ENCODE results near the gene DDX54. TPM values are rescaled to one million over a fixed set of nuclear protein-coding genes. Genes with fewer than 3 reads are reported as not detected.

DDX54 gene
- total RNA-seq, 8 experiments from 2014 or later: 19.2 to 57.8 (median 36.7) TPM

- in situ Hi-C loops (cut with MboI; ENCODE audit: low pct_unique_long_range_greater_than_20kb in 2 of 9, low sequenced_read_pairs in 9 of 9, unreplicated experiment in 9 of 9): no loop called here
- Histone ChIP-seq H3K27ac (no peak overlapping the region), H3K4me1 (replicated peaks in 1 of 2) (no peaks in the 10 kb centered on the region), H3K4me3 (no peak overlapping the region)
- no peak for ATAC-seq (replicated peaks in 6 of 8)
- 80 to 100% (median 97%) methylated on average over 1 to 12 of the region's 13 CpGs; no CpG with 5 or more reads in 5 of the 10 experiments for WGBS, 10 experiments
Observed at GRCh38 chr12:113195598-113195997, 10.3 kb upstream of the DDX54 start.

DNA sequence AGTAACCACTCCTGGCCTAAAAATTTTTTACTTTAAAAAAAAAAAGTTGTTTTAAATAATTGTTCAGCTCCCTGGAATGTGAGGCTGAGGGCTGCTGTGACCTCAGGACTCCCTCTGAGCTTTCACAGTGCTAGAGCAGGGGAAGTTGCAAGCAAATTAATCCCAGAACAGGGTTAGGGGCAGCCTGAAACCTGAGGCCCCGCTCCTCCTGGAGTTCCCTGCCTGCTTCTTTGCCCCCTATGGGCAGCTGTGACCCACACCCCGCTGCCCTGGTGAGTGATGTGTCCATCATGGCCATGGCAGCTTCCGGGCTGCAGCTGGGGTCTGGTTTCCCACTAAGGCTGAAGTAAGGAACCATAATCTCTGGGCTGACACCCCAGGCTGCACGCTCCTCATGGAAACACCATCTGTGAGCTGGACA, 9.7 kb upstream of the DDX54 start:
- H3K4me3 ChIP-seq: no peak overlapping the region
- no peaks in the 10 kb centered on the region for H3K4me1 ChIP-seq (replicated peaks in 1 of 2)
- no peak for ATAC-seq (replicated peaks in 6 of 8)
- in situ Hi-C loops (cut with MboI; ENCODE audit: low pct_unique_long_range_greater_than_20kb in 2 of 9, low sequenced_read_pairs in 9 of 9, unreplicated experiment in 9 of 9): no loop called here
- WGBS, 10 experiments: 43 to 100% (median 49%) methylated on average over 1 to 4 of the region's 4 CpGs; no CpG with 5 or more reads in 5 of the 10 experiments
- H3K27ac ChIP-seq: no peak overlapping the region

DNA sequence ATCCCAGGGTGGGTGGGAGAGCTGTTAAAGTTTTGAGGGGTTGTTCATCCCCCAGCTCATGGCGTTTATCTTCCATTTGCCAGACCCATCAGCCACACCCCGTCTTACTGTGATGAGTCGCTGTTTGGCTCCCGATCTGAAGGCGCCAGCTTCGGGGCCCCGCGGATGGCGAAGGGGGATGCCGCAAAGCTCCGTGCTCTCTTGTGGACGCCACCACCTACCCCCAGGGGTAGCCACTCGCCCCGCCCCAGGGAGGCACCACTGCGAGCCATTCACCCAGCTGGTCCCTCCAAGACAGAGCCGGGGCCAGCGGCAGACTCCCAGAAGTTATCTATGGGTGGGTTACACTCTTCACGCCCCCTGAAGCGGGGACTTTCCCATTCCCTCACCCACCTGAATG, 5.9 kb upstream of the DDX54 start:
- in situ Hi-C loops (cut with MboI; ENCODE audit: low pct_unique_long_range_greater_than_20kb in 2 of 9, low sequenced_read_pairs in 9 of 9, unreplicated experiment in 9 of 9): no loop called here
- 100% methylated on average over 2 to 3 of the region's 19 CpGs; no CpG with 5 or more reads in 7 of the 10 experiments for WGBS, 10 experiments
- ATAC-seq (replicated peaks in 6 of 8): peak in 1 of 8 experiments; percentile 2
- Histone ChIP-seq H3K4me1 (replicated peaks in 1 of 2) (peaks cover 3% of the 10 kb centered on the region in 2 donors), H3K4me3 (no peak overlapping the region), H3K27ac (no peak overlapping the region)

- Histone ChIP-seq H3K4me3 (no peak overlapping the region), H3K4me1 (replicated peaks in 1 of 2) (peaks cover 5 to 6% of the 10 kb centered on the region in 2 donors), H3K27ac (no peak overlapping the region)
- WGBS, 10 experiments: 20 to 90% (median 80%) methylated on average over 1 to 3 of the region's 4 CpGs; no CpG with 5 or more reads in 5 of the 10 experiments
- peak; percentile 6 to 87 (median 68) for ATAC-seq (replicated peaks in 6 of 8)
- in situ Hi-C loops (cut with MboI; ENCODE audit: low pct_unique_long_range_greater_than_20kb in 2 of 9, low sequenced_read_pairs in 9 of 9, unreplicated experiment in 9 of 9): no loop called here
Observed at GRCh38 chr12:113190761-113191160, 5.5 kb upstream of the DDX54 start.

- Histone ChIP-seq H3K27ac (no peak overlapping the region), H3K4me1 (replicated peaks in 1 of 2) (peaks cover 5 to 6% of the 10 kb centered on the region in 2 donors), H3K4me3 (no peak overlapping the region)
- in situ Hi-C loops (cut with MboI; ENCODE audit: low pct_unique_long_range_greater_than_20kb in 2 of 9, low sequenced_read_pairs in 9 of 9, unreplicated experiment in 9 of 9): no loop called here
- no peak for ATAC-seq (replicated peaks in 6 of 8)
- WGBS, 10 experiments: 94 to 100% (median 100%) methylated on average over 1 to 2 of the region's 2 CpGs; no CpG with 5 or more reads in 7 of the 10 experiments
Observed at GRCh38 chr12:113189361-113189760, 4.1 kb upstream of the DDX54 start.

- 57 to 100% (median 93%) methylated on average over 1 to 2 of the region's 16 CpGs; no CpG with 5 or more reads in 4 of the 10 experiments for WGBS, 10 experiments
- in situ Hi-C loops (cut with MboI; ENCODE audit: low pct_unique_long_range_greater_than_20kb in 2 of 9, low sequenced_read_pairs in 9 of 9, unreplicated experiment in 9 of 9): no loop called here
- ATAC-seq (replicated peaks in 6 of 8): no peak
- Histone ChIP-seq H3K4me3 (peak overlapping the region in 2 of 5 donors; percentile 87 to 97), H3K4me1 (replicated peaks in 1 of 2) (peaks cover 5 to 6% of the 10 kb centered on the region in 2 donors), H3K27ac (no peak overlapping the region)
Observed at GRCh38 chr12:113186666-113187325, 1.5 kb upstream of the DDX54 start.

- peak in 2 of 8 experiments; percentile 0 to 1 for ATAC-seq (replicated peaks in 6 of 8)
- in situ Hi-C loops (cut with MboI; ENCODE audit: low pct_unique_long_range_greater_than_20kb in 2 of 9, low sequenced_read_pairs in 9 of 9, unreplicated experiment in 9 of 9): no loop called here
- Histone ChIP-seq H3K4me3 (peak overlapping the region; percentile 87 to 97 (median 95)), H3K4me1 (replicated peaks in 1 of 2) (peaks cover 5 to 6% of the 10 kb centered on the region in 2 donors), H3K27ac (no peak overlapping the region)
- 0 to 67% (median 8%) methylated on average over 1 to 8 of the region's 11 CpGs; no CpG with 5 or more reads in 1 of the 10 experiments for WGBS, 10 experiments
Observed at GRCh38 chr12:113186033-113186365, 721 bp upstream of the DDX54 start.

DNA sequence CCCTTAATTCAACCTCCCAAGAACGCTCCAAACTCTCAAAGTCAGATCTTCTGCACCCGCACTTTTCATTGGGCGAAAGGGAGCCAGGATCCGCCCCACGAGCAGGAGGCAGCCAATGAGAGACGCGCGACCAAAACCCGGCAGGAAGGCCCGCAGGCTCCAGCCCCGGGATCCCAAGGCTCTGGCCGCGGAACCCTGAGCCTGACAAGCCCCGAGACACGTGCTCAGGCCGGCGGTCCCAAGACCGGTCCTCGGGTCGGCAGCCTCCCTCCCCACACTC, 438 bp downstream of the DDX54 start:
- 0% methylated on average over 2 to 8 of the region's 20 CpGs; no CpG with 5 or more reads in 7 of the 10 experiments for WGBS, 10 experiments
- peak overlapping the region; percentile 93 to 97 for H3K27ac ChIP-seq

GRCh38 chr12:113184098-113184899, 979 bp downstream of the DDX54 start:
- ATAC-seq (replicated peaks in 6 of 8): peak; percentile 4 to 59 (median 15)
- peak overlapping the region; percentile 87 to 97 (median 95) for H3K4me3 ChIP-seq
- H3K4me1 ChIP-seq (replicated peaks in 1 of 2): peaks cover 5 to 6% of the 10 kb centered on the region in 2 donors
- no peak overlapping the region for H3K27ac ChIP-seq
- 0 to 30% (median 4%) methylated on average over 2 to 20 of the region's 26 CpGs for WGBS, 10 experiments
- in situ Hi-C loops (cut with MboI; ENCODE audit: low pct_unique_long_range_greater_than_20kb in 2 of 9, low sequenced_read_pairs in 9 of 9, unreplicated experiment in 9 of 9): no loop called here

More for the DNA sequence above, 438 bp downstream of the DDX54 start:
- in situ Hi-C loops (cut with MboI; ENCODE audit: low pct_unique_long_range_greater_than_20kb in 2 of 9, low sequenced_read_pairs in 9 of 9, unreplicated experiment in 9 of 9): no loop called here
- Histone ChIP-seq H3K4me3 (peak overlapping the region; percentile 87 to 97 (median 95)), H3K4me1 (replicated peaks in 1 of 2) (peaks cover 5 to 6% of the 10 kb centered on the region in 2 donors)
- peak; percentile 74 to 88 (median 81) for ATAC-seq (replicated peaks in 6 of 8)

GRCh38 chr12:113183030-113183589, 2.2 kb downstream of the DDX54 start:
- H3K4me3 ChIP-seq: no peak overlapping the region
- in situ Hi-C loops (cut with MboI; ENCODE audit: low pct_unique_long_range_greater_than_20kb in 2 of 9, low sequenced_read_pairs in 9 of 9, unreplicated experiment in 9 of 9): no loop called here
- no peak overlapping the region for H3K27ac ChIP-seq
- no peak for ATAC-seq (replicated peaks in 6 of 8)
- 40 to 100% (median 89%) methylated on average over 1 to 10 of the region's 11 CpGs; no CpG with 5 or more reads in 3 of the 10 experiments for WGBS, 10 experiments
- H3K4me1 ChIP-seq (replicated peaks in 1 of 2): peaks cover 5 to 6% of the 10 kb centered on the region in 2 donors

GRCh38 chr12:113181975-113182374, 3.3 kb downstream of the DDX54 start:
- WGBS, 10 experiments: 70 to 100% (median 92%) methylated on average over 2 to 3 of the region's 3 CpGs; no CpG with 5 or more reads in 3 of the 10 experiments
- peaks cover 5 to 6% of the 10 kb centered on the region in 2 donors for H3K4me1 ChIP-seq (replicated peaks in 1 of 2)
- no peak for ATAC-seq (replicated peaks in 6 of 8)
- no peak overlapping the region for H3K4me3 ChIP-seq
- in situ Hi-C loops (cut with MboI; ENCODE audit: low pct_unique_long_range_greater_than_20kb in 2 of 9, low sequenced_read_pairs in 9 of 9, unreplicated experiment in 9 of 9): no loop called here
- no peak overlapping the region for H3K27ac ChIP-seq

DNA sequence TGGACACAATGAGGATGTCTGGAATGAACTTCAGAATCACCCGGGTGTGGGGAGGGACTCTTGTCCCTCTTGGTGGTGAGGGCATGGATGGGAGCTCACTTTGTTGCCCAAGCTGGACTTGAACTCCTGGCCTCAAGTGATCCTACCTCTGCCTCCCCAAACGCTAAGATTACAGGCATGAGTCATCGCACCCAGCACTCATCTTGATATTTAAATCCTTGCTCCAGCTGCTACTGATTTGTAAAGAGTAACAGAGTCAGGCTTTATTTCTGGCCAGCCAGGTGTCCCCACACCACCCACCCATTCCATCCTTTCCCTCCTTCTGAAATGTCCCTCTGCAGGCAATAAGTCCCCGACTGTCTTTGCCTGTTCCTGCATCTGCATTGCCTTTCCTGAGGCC, 4.9 kb downstream of the DDX54 start:
- Histone ChIP-seq H3K4me1 (replicated peaks in 1 of 2) (no peaks in the 10 kb centered on the region), H3K4me3 (no peak overlapping the region), H3K27ac (no peak overlapping the region)
- in situ Hi-C loops (cut with MboI; ENCODE audit: low pct_unique_long_range_greater_than_20kb in 2 of 9, low sequenced_read_pairs in 9 of 9, unreplicated experiment in 9 of 9): no loop called here
- ATAC-seq (replicated peaks in 6 of 8): no peak
- 40 to 100% (median 72%) methylated on average over 1 to 3 of the region's 4 CpGs; no CpG with 5 or more reads in 5 of the 10 experiments for WGBS, 10 experiments

GRCh38 chr12:113179023-113179422, 6.3 kb downstream of the DDX54 start:
- in situ Hi-C loops (cut with MboI; ENCODE audit: low pct_unique_long_range_greater_than_20kb in 2 of 9, low sequenced_read_pairs in 9 of 9, unreplicated experiment in 9 of 9): loop anchor here in 2 of 9 experiments (10.0 kb wide), 1 partner anchor 134 kb away; no protein-coding TSS in a partner anchor
- H3K4me1 ChIP-seq (replicated peaks in 1 of 2): no peaks in the 10 kb centered on the region

More at GRCh38 chr12:113179023-113179422, 6.3 kb downstream of the DDX54 start:
- ATAC-seq (replicated peaks in 6 of 8): no peak
- Histone ChIP-seq H3K27ac (no peak overlapping the region), H3K4me3 (no peak overlapping the region)
- WGBS, 10 experiments: 90 to 100% (median 94%) methylated on average over 1 to 8 of the region's 14 CpGs; no CpG with 5 or more reads in 4 of the 10 experiments
